GM18505 (cell line): ENCODE results near the gene ZBTB3.
"Not testable (repeated sequence)": the region's sequence is repeated elsewhere in the genome, so short reads cannot be mapped to it uniquely, and the experiment has no call there.

Source experiments
- ATAC-seq: cut with Tn5 transposase; IDR thresholded peaks from one replicate; pipeline ENCODE4 v1.9.1; 2021; ENCODE audit not compliant: unreplicated experiment
- POLR2A ChIP-seq: IDR thresholded peaks from 4 replicates; pipeline ENCODE4 v1.6.1; 2011; ENCODE audit warnings: borderline replicate concordance; ENCODE audit not compliant: insufficient read depth, insufficient read length; ENCODE audit errors: extremely low read depth

The ZBTB3 gene

DNA sequence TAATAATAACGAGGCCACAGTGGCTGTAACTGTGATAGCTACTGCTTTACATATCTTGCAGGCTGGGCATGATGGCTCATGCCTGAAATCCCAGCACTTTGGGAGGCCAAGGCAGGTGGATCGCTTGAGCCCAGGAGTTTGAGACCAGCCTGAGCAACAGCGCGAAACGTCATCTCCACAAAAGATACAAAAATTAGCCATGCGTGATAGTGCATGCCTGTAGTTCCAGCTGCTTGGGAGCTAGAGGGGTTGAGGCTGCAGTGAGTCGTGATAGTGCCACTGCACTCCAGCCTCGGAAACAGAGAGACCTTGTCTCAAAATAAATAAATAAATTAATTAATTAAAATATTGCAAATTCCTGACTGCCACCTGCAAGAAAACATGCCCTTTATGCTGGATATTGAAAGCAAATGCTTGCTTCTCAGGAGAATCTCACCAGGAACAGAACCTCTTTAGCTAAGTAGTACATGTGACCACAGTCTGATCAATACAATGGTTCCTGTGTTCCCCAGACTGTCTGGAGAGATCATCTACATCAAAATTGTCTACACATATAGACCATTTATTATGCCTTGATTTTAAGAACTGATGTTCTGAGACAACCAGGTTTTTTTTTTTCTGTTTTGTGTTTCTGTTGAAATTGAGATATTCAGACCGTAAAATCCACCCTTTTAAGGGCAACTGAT, 6.3 kb downstream of the ZBTB3 start:
- no peak for ATAC-seq
- TF ChIP-seq POLR2A = no peak

DNA sequence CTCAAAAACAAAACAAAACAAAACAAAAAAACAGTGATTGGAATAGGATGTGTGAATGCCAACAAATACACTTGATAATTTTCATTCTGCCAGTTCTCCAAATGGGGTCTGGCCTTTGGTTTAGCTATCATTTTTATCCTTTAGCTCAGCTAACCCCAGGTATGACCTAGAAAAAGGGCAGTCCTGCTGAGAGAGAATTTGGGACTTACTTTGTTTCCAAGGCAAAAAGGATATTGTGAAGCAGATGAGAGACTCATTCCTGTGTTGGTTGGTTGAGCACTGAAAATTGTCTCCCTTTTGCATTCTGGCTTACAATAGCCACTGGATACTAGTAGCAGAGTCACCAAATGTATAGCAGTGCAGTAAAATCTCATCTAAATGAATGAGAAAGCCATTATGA, 16.8 kb downstream of the ZBTB3 start:
- TF ChIP-seq POLR2A = no peak
- no peak for ATAC-seq

GRCh38 chr11:62732830-62733229, 21.1 kb downstream of the ZBTB3 start:
- no peak for TF ChIP-seq POLR2A
- no peak for ATAC-seq

DNA sequence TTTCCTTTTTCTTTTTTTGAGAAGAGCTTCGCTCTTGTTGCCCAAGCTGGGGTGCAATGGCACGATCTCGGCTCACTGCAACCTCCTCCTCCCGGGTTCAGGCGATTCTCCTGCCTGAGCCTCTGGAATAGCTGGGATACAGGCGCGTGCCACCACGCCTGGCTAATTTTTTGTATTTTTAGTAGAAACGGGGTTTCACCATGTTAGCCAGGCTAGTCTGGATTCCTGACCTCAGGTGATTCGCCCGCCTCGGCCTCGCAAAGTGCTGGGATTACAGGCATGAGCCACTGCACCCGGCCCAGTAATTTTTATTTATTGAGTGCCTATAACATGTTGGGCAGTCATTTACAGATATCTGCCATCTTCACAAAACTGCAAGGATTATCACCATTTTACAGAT, 23.9 kb downstream of the ZBTB3 start:
- ATAC-seq = not testable (repeated sequence)

- peak; percentile 79 for TF ChIP-seq POLR2A
- peak; percentile 25 for ATAC-seq
Measured at GRCh38 chr11:62728171-62728988, 25.6 kb downstream of the ZBTB3 start, which contains the start of gene TTC9C. Gene TTC9C, plus strand, starts transcription at chr11:62728486. Its CDS starts 363 bp downstream, at chr11:62728849.

GRCh38 chr11:62727872-62728170, 26.1 kb downstream of the ZBTB3 start:
- TF ChIP-seq POLR2A = no peak
- ATAC-seq = peak; percentile 44

GRCh38 chr11:62727165-62727871, 26.6 kb downstream of the ZBTB3 start, which contains the start of gene HNRNPUL2:
Gene HNRNPUL2, minus strand, starts transcription at chr11:62727457. Its CDS starts 301 bp downstream, at chr11:62727156.
- ATAC-seq = peak; percentile 61
- TF ChIP-seq POLR2A = peak; percentile 98

- no peak for TF ChIP-seq POLR2A
- ATAC-seq = no peak
Measured at GRCh38 chr11:62726915-62727164, 27.1 kb downstream of the ZBTB3 start.

DNA sequence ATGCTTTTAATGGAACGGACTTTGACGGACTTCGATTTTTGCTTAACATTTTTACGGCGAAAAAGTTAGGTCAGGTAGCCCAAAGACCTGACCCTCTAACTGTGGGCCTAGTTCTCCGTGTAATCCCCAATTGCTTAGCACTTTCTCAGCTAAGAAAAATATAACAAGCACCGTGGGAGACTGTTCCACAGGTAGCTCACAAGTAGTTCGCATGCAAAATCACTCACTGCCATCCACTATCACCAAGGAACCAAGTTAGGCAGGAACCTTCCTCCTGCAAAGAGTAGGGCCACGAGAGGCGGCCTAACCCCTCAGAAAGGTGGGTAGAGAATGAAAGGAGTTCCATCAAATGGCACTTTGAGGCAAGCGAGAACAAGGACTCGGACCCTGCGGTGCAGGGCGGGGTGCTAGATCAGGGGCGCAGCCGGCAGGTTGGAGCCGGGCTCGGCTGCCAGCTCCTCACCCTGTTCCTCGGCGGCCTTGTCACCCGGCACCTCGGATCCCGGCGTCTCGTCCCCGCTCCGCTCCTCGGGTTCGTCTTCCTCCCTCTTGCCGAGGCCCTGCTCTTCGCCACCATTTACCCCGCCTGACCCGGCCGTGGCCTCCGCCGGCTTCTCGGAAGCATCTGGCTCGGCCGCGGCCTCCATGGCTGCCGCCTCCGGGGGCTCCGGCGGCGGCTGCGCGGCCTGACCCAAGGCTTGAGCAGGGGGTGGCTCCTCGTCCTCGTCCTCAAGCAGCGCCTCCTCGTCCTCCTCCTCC, 27.6 kb downstream of the ZBTB3 start:
- peak; percentile 1 for ATAC-seq
- no peak for TF ChIP-seq POLR2A

DNA sequence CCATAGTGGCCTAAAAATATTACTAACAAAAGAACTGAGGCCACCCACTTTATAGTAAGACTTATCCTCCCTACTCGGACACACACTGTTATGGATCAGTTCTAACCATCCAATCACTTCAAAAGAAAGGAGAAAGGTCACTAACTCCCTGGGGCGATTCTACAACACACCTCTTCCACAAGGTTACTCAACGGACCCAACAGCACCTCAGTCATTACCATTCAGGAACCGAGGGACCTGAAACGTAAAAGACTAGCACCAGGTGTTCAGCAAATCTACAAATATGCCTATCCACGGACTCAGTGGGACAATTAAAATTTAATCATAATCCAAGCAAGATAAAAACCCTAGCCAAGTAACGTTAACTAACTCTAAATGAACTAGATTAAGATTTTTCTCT, 28.3 kb downstream of the ZBTB3 start:
- no peak for ATAC-seq

GRCh38 chr11:62724171-62724570, 29.8 kb downstream of the ZBTB3 start:
- ATAC-seq = no peak
- TF ChIP-seq POLR2A = no peak

More for the DNA sequence above, 28.3 kb downstream of the ZBTB3 start:
- TF ChIP-seq POLR2A = no peak

GRCh38 chr11:62721994-62722393, 32.0 kb downstream of the ZBTB3 start:
- ATAC-seq = no peak
- no peak for TF ChIP-seq POLR2A

DNA sequence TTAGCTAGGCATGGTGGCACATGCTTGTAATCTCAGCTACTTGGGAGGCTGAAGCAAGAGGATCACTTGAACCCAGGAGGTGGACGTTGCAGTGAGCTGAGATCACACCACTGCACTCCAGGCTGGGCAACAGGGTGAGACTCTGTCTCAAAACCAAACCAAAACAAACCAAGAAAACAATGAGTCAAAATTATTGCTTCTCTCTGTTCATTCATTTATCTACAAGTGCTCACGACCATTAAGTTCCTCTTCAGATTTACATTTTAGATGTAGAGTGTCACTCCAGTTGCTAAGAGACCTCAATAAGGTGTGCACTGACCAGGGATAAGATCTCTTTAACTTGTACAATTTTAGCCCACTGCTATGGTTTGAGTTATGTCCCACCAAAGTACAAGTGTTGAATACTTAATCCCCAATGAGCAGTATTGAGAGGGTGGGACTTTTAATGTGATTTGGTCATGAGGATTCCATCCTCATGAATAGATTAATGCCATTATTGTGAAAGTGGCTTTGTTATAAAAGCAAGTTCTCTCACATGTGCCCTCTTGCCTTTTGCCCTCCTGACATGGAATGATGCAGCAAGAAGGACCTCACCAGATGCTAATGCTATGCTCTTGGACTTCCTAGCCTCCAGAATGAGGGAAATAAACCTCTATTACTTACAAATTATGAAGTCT, 34.5 kb downstream of the ZBTB3 start:
- TF ChIP-seq POLR2A = no peak
- ATAC-seq = no peak
